ENCODE data around the gene CCDC154. TPM values are rescaled to one million over a fixed set of nuclear protein-coding genes. Genes with fewer than 3 reads are reported as not detected.

CCDC154 gene
- total and polyA plus RNA-seq, 2 of the 4 experiments (the other 2 are of a cell fraction), result 0.09 TPM; not detected in 1

- intact Hi-C loops (cut with micrococcal nuclease) (no loop called here), dilution Hi-C loops (cut with HindIII; ENCODE audit: low sequenced_read_pairs, unreplicated experiment) (no loop called here), in situ Hi-C loops (cut with MboI; ENCODE audit: low sequenced_read_pairs) (no loop called here)
- TF ChIP-seq MAZ (IDR thresholded peaks at IDR 0.05; ENCODE audit: borderline replicate concordance, low read depth, low read length) (no peak), ELK1 (IDR thresholded peaks at IDR 0.05; ENCODE audit: borderline replicate concordance, low read depth, low read length) (no peak)
- Histone ChIP-seq H3K56ac (ENCODE audit: extremely low read depth, insufficient read depth, low read length) (no peak overlapping the region), H2BK5ac (ENCODE audit: low read depth, low read length, poor library complexity, severe bottlenecking) (no peak overlapping the region), H4K20me1 (ENCODE audit: insufficient read depth, low read length) (no peaks in the 10 kb centered on the region), H4K91ac (ENCODE audit: insufficient read depth, low read depth, low read length) (no peak overlapping the region), H3K23ac (ENCODE audit: low read depth, low read length) (no peak overlapping the region), H3K79me1 (ENCODE audit: low read depth in 1 of 2, low read length in 2 of 2) (no peaks in the 10 kb centered on the region; a peak in 1 of 4 replicates), H2AK9ac (replicated peaks; ENCODE audit: low read depth, low read length, poor library complexity) (no peak overlapping the region), H3K27me3 (ENCODE audit: control insufficient read depth, insufficient read depth, low read length) (no peaks in the 10 kb centered on the region), H2BK120ac (ENCODE audit: low read depth, low read length) (no peak overlapping the region), H2AK5ac (ENCODE audit: low read depth, low read length) (no peak overlapping the region), H3K4me2 (ENCODE audit: low read depth, low read length) (no peak overlapping the region), H3K18ac (ENCODE audit: low read depth, low read length) (no peak overlapping the region), H2BK15ac (ENCODE audit: low read depth, low read length) (no peak overlapping the region), H3K27ac (ENCODE audit: insufficient read depth, low read length) (no peak overlapping the region), H3K9ac (ENCODE audit: low read depth, low read length) (no peak overlapping the region), H3K36me3 (ENCODE audit: control insufficient read depth, insufficient read depth, low read length) (peaks cover 34% of the 10 kb centered on the region), H4K5ac (ENCODE audit: low read depth, low read length) (no peak overlapping the region), H3K4me1 (ENCODE audit: control insufficient read depth, insufficient read depth, low read length) (no peaks in the 10 kb centered on the region), H3K9me1 (ENCODE audit: insufficient read depth, low read length) (0 out of 2 replicates have a peak, but pooled peaks cover 2% of the 10 kb centered on the region), H3K4ac (ENCODE audit: low read depth, low read length) (no peak overlapping the region), H2BK20ac (ENCODE audit: low read depth, low read length) (no peak overlapping the region), H4K8ac (ENCODE audit: low read depth in 2 of 2, low read length in 2 of 2) (no peak overlapping the region), H2AFZ (replicated peaks; ENCODE audit: low read length, poor library complexity) (no peak overlapping the region), H3K9me3 (ENCODE audit: control insufficient read depth, insufficient read depth, low read length) (no peaks in the 10 kb centered on the region), H3K4me3 (ENCODE audit: insufficient read depth, low read depth, low read length) (no peak overlapping the region), H3K14ac (replicated peaks; ENCODE audit: low read depth, low read length) (no peak overlapping the region)
- WGBS, 2 experiments (ENCODE audit: extremely low coverage in 2 of 2, insufficient read length in 1 of 2), result 87% methylated on average over 11 of the region's 16 CpGs; no CpG with 5 or more reads in 1 of the 2 experiments
- BruUV-seq (replicated peaks), result no TSS peak
- DNase-seq (no peak), ATAC-seq (ENCODE audit: low read depth) (no peak)
- POLR2A ChIA-PET (ENCODE audit: unreplicated experiment), result no interaction called here
- CTCF ChIA-PET, result no interaction called here
Measured at GRCh38 chr16:1387331-1387730, 57.0 kb downstream of the CCDC154 start.

Data from IMR-90 (cell line).